ENCODE results near the gene PLA2G3.
"Not testable (repeated sequence)": the region's sequence is repeated elsewhere in the genome, so short reads cannot be mapped to it uniquely, and the experiment has no call there.

PLA2G3 gene

GRCh38 chr22:31139866-31140716 is at the start of gene PLA2G3:
PLA2G3 (minus strand) TSS chr22:31140508; CDS start chr22:31140354, 154 bp downstream.
- peak; percentile 84 for DNase-seq

GRCh38 chr22:31187627-31188026 is 47.3 kb upstream of the PLA2G3 start:
- no peak for DNase-seq

GRCh38 chr22:31185056-31185455 is 44.7 kb upstream of the PLA2G3 start:
- DNase-seq = no peak

GRCh38 chr22:31184015-31184414 is 43.7 kb upstream of the PLA2G3 start:
- no peak for DNase-seq

GRCh38 chr22:31179345-31179744 is 39.0 kb upstream of the PLA2G3 start:
- peak; percentile 59 for DNase-seq

- no peak for DNase-seq
Observed at GRCh38 chr22:31178859-31179258, 38.6 kb upstream of the PLA2G3 start.

- DNase-seq = no peak
Observed at GRCh38 chr22:31177420-31178162, 37.3 kb upstream of the PLA2G3 start.

GRCh38 chr22:31176923-31177322 is 36.6 kb upstream of the PLA2G3 start:
- no peak for DNase-seq

GRCh38 chr22:31173386-31174145 is 33.3 kb upstream of the PLA2G3 start:
- DNase-seq = no peak

GRCh38 chr22:31171734-31172133 is 31.4 kb upstream of the PLA2G3 start:
- not testable (repeated sequence) for DNase-seq

- no peak for DNase-seq
Observed at GRCh38 chr22:31170971-31171370, 30.7 kb upstream of the PLA2G3 start.

GRCh38 chr22:31162015-31162765 is 21.9 kb upstream of the PLA2G3 start:
- no peak for DNase-seq

GRCh38 chr22:31161386-31161785 is 21.1 kb upstream of the PLA2G3 start:
- DNase-seq = no peak

- no peak for DNase-seq
Observed at GRCh38 chr22:31160328-31160978, 20.1 kb upstream of the PLA2G3 start.

GRCh38 chr22:31155422-31155821 is 15.1 kb upstream of the PLA2G3 start:
- no peak for DNase-seq

GRCh38 chr22:31154975-31155374 is 14.7 kb upstream of the PLA2G3 start:
- DNase-seq = no peak

GRCh38 chr22:31153357-31153756 is 13.0 kb upstream of the PLA2G3 start:
- no peak for DNase-seq

- no peak for DNase-seq
Observed at GRCh38 chr22:31151872-31152271, 11.6 kb upstream of the PLA2G3 start.

GRCh38 chr22:31150615-31151014 is 10.3 kb upstream of the PLA2G3 start:
- DNase-seq = no peak

GRCh38 chr22:31148953-31149627 is 8.8 kb upstream of the PLA2G3 start:
- DNase-seq = peak; percentile 67

- DNase-seq = no peak
Observed at GRCh38 chr22:31148488-31148887, 8.2 kb upstream of the PLA2G3 start.

Data from COR-L47 (cell line).